GM18502 (cell line): ENCODE results near the gene CLMN.

Experiments used
- ATAC-seq: cut with Tn5 transposase; IDR thresholded peaks from one replicate; pipeline ENCODE4 v1.9.1; 2021; ENCODE audit warnings: mild to moderate bottlenecking; ENCODE audit not compliant: unreplicated experiment, poor library complexity

Gene CLMN

GRCh38 chr14:95307402-95308041 is 12.2 kb downstream of the CLMN start:
- ATAC-seq = no peak

- no peak for ATAC-seq
These were observed 13.8 kb downstream of the CLMN start for GRCh38 chr14:95305940-95306339.

- ATAC-seq = no peak
These were observed 14.6 kb downstream of the CLMN start for GRCh38 chr14:95305145-95305544.

- ATAC-seq = no peak
These were observed 15.4 kb downstream of the CLMN start for GRCh38 chr14:95304342-95304741.

- no peak for ATAC-seq
These were observed 16.2 kb downstream of the CLMN start for GRCh38 chr14:95303552-95303951.

- no peak for ATAC-seq
These were observed 16.8 kb downstream of the CLMN start for GRCh38 chr14:95302667-95303506.

GRCh38 chr14:95301527-95302187 is 18.1 kb downstream of the CLMN start:
- no peak for ATAC-seq

GRCh38 chr14:95300697-95301526 is 18.8 kb downstream of the CLMN start:
- no peak for ATAC-seq

GRCh38 chr14:95300002-95300696 is 19.6 kb downstream of the CLMN start:
- ATAC-seq = no peak

GRCh38 chr14:95299271-95299670 is 20.4 kb downstream of the CLMN start:
- ATAC-seq = no peak

- ATAC-seq = no peak
These were observed 21.9 kb downstream of the CLMN start for GRCh38 chr14:95297832-95298231.

- ATAC-seq = no peak
These were observed 22.7 kb downstream of the CLMN start for GRCh38 chr14:95296966-95297365.

- ATAC-seq = no peak
These were observed 23.9 kb downstream of the CLMN start for GRCh38 chr14:95295600-95296376.

- no peak for ATAC-seq
These were observed 24.7 kb downstream of the CLMN start for GRCh38 chr14:95294834-95295599.

GRCh38 chr14:95294320-95294719 is 25.4 kb downstream of the CLMN start:
- ATAC-seq = no peak

- ATAC-seq = no peak
These were observed 26.3 kb downstream of the CLMN start for GRCh38 chr14:95293449-95293848.

GRCh38 chr14:95292660-95293425 is 26.9 kb downstream of the CLMN start:
- ATAC-seq = no peak
